DOHH2 (cell line): ENCODE results near the gene LRMDA.

Experiments
- EZH2phosphoT487 ChIP-seq: fragments of 200-600 bp; sonication (generic); IDR thresholded peaks from 2 replicates; pipeline ENCODE4 v1.6.1; 2017; ENCODE audit warnings: borderline replicate concordance, mild to moderate bottlenecking, antibody characterized with exemption, low read length, moderate library complexity, mixed read lengths
- TF ChIP-seq, protein P1 (sequence below): fragments of 200-600 bp; sonication (generic); IDR thresholded peaks from one replicate; pipeline ENCODE4 v1.5.1; 2014; ENCODE audit warnings: antibody characterized with exemption, mild to moderate bottlenecking, low read depth, low read length; ENCODE audit not compliant: poor library complexity, severe bottlenecking

DNA sequence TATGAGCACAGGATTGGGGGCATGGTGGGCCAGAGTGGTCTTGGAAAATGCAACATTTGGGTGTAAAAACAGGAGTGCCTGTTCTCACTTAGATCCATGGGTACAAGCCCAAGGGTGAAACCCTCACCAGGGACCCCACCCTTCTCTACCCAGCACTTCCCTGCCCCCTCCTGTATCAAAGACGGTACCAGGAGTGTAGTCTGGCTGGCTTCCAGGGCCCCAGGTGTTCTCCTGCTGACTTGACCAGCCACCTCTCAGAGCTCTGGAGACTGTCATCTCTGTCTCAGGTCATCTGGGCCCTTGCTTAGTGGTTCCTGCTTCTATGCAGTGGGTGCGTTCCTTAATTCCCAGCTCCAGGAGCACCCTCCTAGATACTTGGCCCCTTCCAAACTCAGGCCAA is 447.2 kb downstream of the LRMDA start:
- TF ChIP-seq, protein P1, sequence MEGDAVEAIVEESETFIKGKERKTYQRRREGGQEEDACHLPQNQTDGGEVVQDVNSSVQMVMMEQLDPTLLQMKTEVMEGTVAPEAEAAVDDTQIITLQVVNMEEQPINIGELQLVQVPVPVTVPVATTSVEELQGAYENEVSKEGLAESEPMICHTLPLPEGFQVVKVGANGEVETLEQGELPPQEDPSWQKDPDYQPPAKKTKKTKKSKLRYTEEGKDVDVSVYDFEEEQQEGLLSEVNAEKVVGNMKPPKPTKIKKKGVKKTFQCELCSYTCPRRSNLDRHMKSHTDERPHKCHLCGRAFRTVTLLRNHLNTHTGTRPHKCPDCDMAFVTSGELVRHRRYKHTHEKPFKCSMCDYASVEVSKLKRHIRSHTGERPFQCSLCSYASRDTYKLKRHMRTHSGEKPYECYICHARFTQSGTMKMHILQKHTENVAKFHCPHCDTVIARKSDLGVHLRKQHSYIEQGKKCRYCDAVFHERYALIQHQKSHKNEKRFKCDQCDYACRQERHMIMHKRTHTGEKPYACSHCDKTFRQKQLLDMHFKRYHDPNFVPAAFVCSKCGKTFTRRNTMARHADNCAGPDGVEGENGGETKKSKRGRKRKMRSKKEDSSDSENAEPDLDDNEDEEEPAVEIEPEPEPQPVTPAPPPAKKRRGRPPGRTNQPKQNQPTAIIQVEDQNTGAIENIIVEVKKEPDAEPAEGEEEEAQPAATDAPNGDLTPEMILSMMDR = no peak
- no peak for TF ChIP-seq EZH2phosphoT487
